Upper lobe of right lung (tissue), 1 donor: ENCODE measurements around the gene ADPRS. TPM values are rescaled to one million over a fixed set of nuclear protein-coding genes. Genes with fewer than 3 reads are reported as not detected.

ENCODE experiments used
- ATAC-seq: fragments of 200-7000 bp; cut with Tn5 transposase; one replicate; pipeline ENCODE4 v1.9.1; 2020; ENCODE audit warnings: mild to moderate bottlenecking, moderate library complexity
- DNase-seq: peaks from one replicate; pipeline ENCODE4 v3.0.0-alpha.2; 2020
- H3K27ac ChIP-seq: fragments of 200-600 bp; one replicate; pipeline ENCODE4 v1.8.0; 2022
- H3K27me3 ChIP-seq: fragments of 200-600 bp; one replicate; pipeline ENCODE4 v1.8.0; 2022; ENCODE audit warnings: mild to moderate bottlenecking
- H3K36me3 ChIP-seq: fragments of 200-600 bp; one replicate; pipeline ENCODE4 v1.8.0; 2022
- H3K4me1 ChIP-seq: fragments of 200-600 bp; one replicate; pipeline ENCODE4 v1.8.0; 2022
- H3K4me3 ChIP-seq: fragments of 200-600 bp; one replicate; pipeline ENCODE4 v1.8.0; 2022; ENCODE audit warnings: mild to moderate bottlenecking
- H3K9me3 ChIP-seq: fragments of 200-600 bp; one replicate; pipeline ENCODE4 v1.8.0; 2022
- intact Hi-C: fragments of 100-400 bp; cut with DNase I; formaldehyde crosslinking; loops from one replicate; pipeline ENCODE4 v1.11.0; 2022
- total RNA-seq: library from RNA; stranded (reverse); fragmentation: NEBNext Ultra II Directional; extraction: Animal tissue kit (Norgen Biotek cat#: 25700); gene quantifications from one replicate; pipeline ENCODE4 v1.2.1, GENCODE V29; 2021
- TF ChIP-seq, protein P1 (sequence below): fragments of 200-600 bp; IDR thresholded peaks from one replicate; pipeline ENCODE4 v1.8.0; 2022; ENCODE audit warnings: antibody characterized with exemption
- donor health status: DM: no; HTN: yes; CAD: no; lungs with severe emphysema.

Gene ADPRS
- total RNA-seq, 1 donor from 2014 or later = 26.9 TPM

DNA sequence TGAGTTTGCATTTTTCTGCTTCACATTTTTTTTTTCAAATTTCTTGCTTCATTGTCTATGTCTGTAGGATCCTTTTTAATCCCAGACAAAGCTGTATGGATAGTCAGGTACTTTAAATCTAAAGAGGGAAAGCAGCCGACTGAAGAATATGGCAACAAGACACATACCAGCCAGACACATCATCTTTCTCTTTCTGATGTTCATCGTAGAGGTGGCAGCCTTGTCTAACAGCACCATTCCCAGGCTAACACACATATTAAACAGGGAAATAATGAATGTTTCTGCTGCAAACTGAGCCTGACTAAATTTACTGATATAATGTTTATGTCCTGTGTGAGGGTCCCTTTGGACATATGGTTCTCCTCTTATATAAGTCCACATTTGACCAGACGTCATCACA lies 8.5 kb upstream of the ADPRS start:
- Histone ChIP-seq H3K27ac (no peak overlapping the region), H3K9me3 (no peaks in the 10 kb centered on the region), H3K36me3 (no peaks in the 10 kb centered on the region), H3K4me3 (no peak overlapping the region), H3K27me3 (peaks cover 8% of the 10 kb centered on the region), H3K4me1 (peaks cover 10% of the 10 kb centered on the region)
- TF ChIP-seq, protein P1, sequence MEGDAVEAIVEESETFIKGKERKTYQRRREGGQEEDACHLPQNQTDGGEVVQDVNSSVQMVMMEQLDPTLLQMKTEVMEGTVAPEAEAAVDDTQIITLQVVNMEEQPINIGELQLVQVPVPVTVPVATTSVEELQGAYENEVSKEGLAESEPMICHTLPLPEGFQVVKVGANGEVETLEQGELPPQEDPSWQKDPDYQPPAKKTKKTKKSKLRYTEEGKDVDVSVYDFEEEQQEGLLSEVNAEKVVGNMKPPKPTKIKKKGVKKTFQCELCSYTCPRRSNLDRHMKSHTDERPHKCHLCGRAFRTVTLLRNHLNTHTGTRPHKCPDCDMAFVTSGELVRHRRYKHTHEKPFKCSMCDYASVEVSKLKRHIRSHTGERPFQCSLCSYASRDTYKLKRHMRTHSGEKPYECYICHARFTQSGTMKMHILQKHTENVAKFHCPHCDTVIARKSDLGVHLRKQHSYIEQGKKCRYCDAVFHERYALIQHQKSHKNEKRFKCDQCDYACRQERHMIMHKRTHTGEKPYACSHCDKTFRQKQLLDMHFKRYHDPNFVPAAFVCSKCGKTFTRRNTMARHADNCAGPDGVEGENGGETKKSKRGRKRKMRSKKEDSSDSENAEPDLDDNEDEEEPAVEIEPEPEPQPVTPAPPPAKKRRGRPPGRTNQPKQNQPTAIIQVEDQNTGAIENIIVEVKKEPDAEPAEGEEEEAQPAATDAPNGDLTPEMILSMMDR = no peak
- ATAC-seq (no peak), DNase-seq (no peak)
- intact Hi-C loops = no loop called here

DNA sequence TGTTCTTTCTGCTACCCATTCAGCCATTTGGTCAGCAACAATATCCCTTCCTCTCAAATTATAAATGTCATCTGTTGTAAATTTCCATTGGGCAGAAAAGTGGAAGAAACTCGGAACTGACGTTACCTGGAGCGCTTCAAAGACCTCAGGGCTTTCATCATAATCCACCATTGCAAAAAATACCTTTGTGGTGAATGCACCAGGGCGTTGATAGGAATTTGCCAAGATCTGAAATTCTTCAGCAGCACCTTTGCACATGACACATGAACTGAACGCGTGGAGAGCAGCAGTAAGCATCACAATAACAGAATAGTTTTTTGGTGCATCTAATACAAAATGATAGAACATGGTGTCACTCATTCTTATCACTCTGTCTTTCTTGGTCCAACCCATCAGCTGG lies 7.9 kb upstream of the ADPRS start:
- intact Hi-C loops = no loop called here

DNA sequence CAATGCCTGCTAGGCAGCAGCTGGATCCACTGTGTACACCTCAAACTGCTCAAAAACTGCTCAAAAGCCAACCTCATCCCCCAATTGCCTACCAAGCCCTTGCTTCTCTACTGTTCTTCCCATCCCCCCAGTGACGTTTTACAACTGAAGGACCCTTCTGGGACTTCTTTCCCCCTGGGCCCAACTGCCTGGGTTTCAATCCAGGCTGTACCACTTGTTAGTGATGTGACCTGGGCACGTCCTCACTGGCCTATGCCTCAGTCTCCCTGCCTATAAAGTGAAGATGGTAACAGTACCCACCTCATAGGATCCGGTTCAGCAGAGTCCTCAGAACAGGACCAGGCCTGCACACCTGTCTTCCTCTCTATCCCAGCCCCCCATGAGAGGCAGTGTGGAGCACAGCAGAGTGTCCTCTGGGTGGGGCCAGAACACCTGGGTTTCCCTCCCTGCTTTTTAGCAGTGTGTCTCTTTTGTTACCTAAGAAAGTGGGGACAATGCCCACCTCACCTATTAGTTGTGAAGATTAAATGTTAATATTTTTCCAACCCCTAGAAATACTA lies 6.7 kb upstream of the ADPRS start:
- H3K36me3 ChIP-seq = no peaks in the 10 kb centered on the region
- no peak overlapping the region for H3K4me3 ChIP-seq
- peak; percentile 7 for ATAC-seq
- peaks cover 8% of the 10 kb centered on the region for H3K27me3 ChIP-seq
- intact Hi-C loops = no loop called here
- H3K27ac ChIP-seq = no peak overlapping the region
- peaks cover 10% of the 10 kb centered on the region for H3K4me1 ChIP-seq
- TF ChIP-seq, protein P1 = no peak
- no peak for DNase-seq
- H3K9me3 ChIP-seq = no peaks in the 10 kb centered on the region

More for the DNA sequence above, 7.9 kb upstream of the ADPRS start:
- Histone ChIP-seq H3K36me3 (no peaks in the 10 kb centered on the region), H3K4me1 (peaks cover 10% of the 10 kb centered on the region), H3K9me3 (no peaks in the 10 kb centered on the region), H3K27ac (no peak overlapping the region), H3K27me3 (peaks cover 8% of the 10 kb centered on the region), H3K4me3 (no peak overlapping the region)
- DNase-seq (no peak), ATAC-seq (no peak)
- TF ChIP-seq, protein P1 = no peak

DNA sequence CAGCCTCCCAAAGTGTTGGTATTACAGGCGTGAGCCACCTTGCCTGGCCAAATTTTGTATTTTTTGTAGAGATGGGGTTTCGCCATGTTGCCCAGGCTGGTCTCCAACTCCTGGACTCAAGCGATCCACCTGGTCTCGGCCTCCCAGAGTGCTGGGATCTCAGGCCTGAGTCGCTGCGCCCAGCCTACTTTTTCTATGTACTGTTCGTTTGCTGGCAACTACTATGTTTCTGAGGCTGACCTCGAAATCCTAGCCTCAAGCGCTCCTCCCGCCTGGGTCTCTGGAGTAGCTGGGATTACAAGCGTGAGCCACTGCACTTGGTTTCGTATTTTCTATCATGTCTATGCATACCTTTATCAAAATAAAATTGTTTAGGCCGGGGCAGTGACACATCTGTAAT lies 5.5 kb upstream of the ADPRS start:
- no peak overlapping the region for H3K4me3 ChIP-seq
- intact Hi-C loops = no loop called here
- H3K4me1 ChIP-seq = peaks cover 12% of the 10 kb centered on the region
- ATAC-seq (no peak), DNase-seq (no peak)
- TF ChIP-seq, protein P1 = no peak
- no peak overlapping the region for H3K27ac ChIP-seq
- H3K36me3 ChIP-seq = no peaks in the 10 kb centered on the region
- no peaks in the 10 kb centered on the region for H3K9me3 ChIP-seq
- peaks cover 8% of the 10 kb centered on the region for H3K27me3 ChIP-seq

DNA sequence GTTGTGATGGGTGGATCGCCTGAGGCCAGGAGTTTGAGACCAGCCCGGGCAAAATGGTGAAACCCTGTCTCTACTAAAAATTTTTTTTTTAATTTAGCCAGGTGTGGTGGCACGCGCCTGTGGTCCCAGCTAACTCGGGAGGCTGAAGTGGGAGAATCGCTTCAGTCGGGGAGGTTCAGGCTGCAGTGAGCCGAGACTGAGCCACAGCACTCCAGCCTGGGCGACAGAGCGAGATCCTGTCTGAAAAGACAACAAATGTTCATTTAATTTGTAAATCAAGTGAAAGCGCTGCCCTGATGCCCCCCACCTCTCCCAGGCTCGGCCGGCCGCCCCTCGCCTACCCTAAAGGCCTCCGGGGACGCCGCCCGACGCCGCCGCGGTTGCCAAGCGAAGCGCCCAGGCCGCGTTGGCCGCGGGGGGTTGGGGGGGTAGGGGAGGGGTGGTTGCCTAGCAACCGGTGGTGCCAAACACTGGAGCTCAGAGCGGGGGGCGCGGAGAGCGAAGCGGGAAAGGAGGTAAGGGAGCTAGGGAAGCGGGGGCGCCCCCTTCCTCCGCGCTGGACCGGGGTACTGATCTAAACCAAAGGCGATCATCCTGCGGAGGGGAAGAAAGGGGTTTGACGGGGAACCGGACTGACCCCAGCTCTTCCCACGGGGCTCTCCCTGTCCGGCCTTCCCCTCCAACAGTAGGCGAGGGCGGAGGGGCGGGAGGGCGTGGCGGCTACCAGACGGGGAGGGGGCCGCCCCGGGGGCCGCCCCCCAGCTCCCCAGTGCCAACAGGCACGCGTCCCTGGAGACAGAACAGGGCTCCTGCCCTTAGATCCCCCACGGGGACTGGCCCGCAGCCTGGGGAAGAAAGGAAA lies 4.8 kb upstream of the ADPRS start, which contains the start of gene TEKT2:
TSS of gene TEKT2 (plus strand) at position 460 of the 862 bp plus-strand sequence. CDS start 828 bp downstream, outside the sequence.
- TF ChIP-seq, protein P1 = no peak
- DNase-seq (peak; percentile 73), ATAC-seq (peak; percentile 1)
- H3K4me1 ChIP-seq = peaks cover 14% of the 10 kb centered on the region
- H3K9me3 ChIP-seq = no peaks in the 10 kb centered on the region
- peak within 1 kb of the TSS; percentile 46 for H3K4me3 ChIP-seq
- H3K27ac ChIP-seq = no peak within 1 kb of the TSS
- intact Hi-C loops = no loop called here
- H3K36me3 ChIP-seq = no peaks in the 10 kb centered on the region
- H3K27me3 ChIP-seq = peaks cover 8% of the 10 kb centered on the region
